WTC11 (cell line): Measurements from ENCODE around the gene ZNF521. TPM values are rescaled to one million over a fixed set of nuclear protein-coding genes. Genes with fewer than 3 reads are reported as not detected.

Source experiments
- ATAC-seq: fragments of 200-7000 bp; cut with Tn5 transposase; 2 replicates; pipeline ENCODE4 v1.10.0; 2021; ENCODE audit warnings: mild to moderate bottlenecking, moderate library complexity
- CTCF ChIA-PET: fragments of 300-600 bp; sonication (Branson Sonifier 250); formaldehyde crosslinking; loops from one replicate; lab custom pipeline; 2021; ENCODE audit warnings: antibody characterized with exemption; lab: Charles Lee
- POLR2A ChIA-PET: fragments of 350-600 bp; sonication (Branson Sonifier 250); formaldehyde crosslinking; loops from one replicate; lab custom pipeline; 2021; ENCODE audit warnings: antibody characterized with exemption; lab: Charles Lee
- DNase-seq: peaks from one replicate; pipeline ENCODE4 v3.0.0; 2021; ENCODE audit warnings: low spot score
- H3K27ac Mint-ChIP-seq: 2 replicates; pipeline ENCODE4 v1.8.0; 2021; ENCODE audit warnings: mixed read lengths
- H3K27me3 Mint-ChIP-seq: 2 replicates; pipeline ENCODE4 v1.8.0; 2021; ENCODE audit warnings: low read depth, mild to moderate bottlenecking, moderate library complexity, mixed read lengths
- H3K36me3 Mint-ChIP-seq: 2 replicates; pipeline ENCODE4 v1.8.0; 2021; ENCODE audit warnings: mixed read lengths
- H3K4me1 Mint-ChIP-seq: 2 replicates; pipeline ENCODE4 v1.8.0; 2022; ENCODE audit warnings: mixed read lengths
- H3K4me3 Mint-ChIP-seq: 2 replicates; pipeline ENCODE4 v1.8.0; 2021; ENCODE audit warnings: mild to moderate bottlenecking, moderate library complexity, mixed read lengths
- H3K9me3 Mint-ChIP-seq: 2 replicates; pipeline ENCODE4 v1.8.0; 2021; ENCODE audit warnings: mixed read lengths
- AFF4 ChIP-seq: sonication (generic); formaldehyde crosslinking; IDR thresholded peaks from 2 replicates; pipeline ENCODE4 v1.8.1; 2023; ENCODE audit warnings: mild to moderate bottlenecking, missing genetic modification reagents, borderline replicate concordance
- AR ChIP-seq: fragments of 250-450 bp; sonication (Bioruptor Pico); IDR thresholded peaks from 2 replicates; pipeline ENCODE4 v1.9.0; 2021; ENCODE audit warnings: mild to moderate bottlenecking
- ATF2 ChIP-seq: sonication (generic); formaldehyde crosslinking; IDR thresholded peaks from 2 replicates; pipeline ENCODE4 v1.8.1; 2022; ENCODE audit warnings: low read depth, missing genetic modification reagents, borderline replicate concordance
- E2F1 ChIP-seq: sonication (generic); formaldehyde crosslinking; IDR thresholded peaks from 2 replicates; pipeline ENCODE4 v1.8.0; 2022; ENCODE audit warnings: mild to moderate bottlenecking, missing genetic modification reagents
- EMX1 ChIP-seq: fragments of 250-450 bp; sonication (Bioruptor Pico); IDR thresholded peaks from 2 replicates; pipeline ENCODE4 v1.8.0; 2021; ENCODE audit warnings: mild to moderate bottlenecking
- GABPB1 ChIP-seq: sonication (generic); formaldehyde crosslinking; IDR thresholded peaks from 2 replicates; pipeline ENCODE4 v1.8.1; 2023; ENCODE audit warnings: mild to moderate bottlenecking, missing genetic modification reagents
- HMGXB4 ChIP-seq: sonication (generic); formaldehyde crosslinking; IDR thresholded peaks from 2 replicates; pipeline ENCODE4 v1.8.1; 2023; ENCODE audit warnings: mild to moderate bottlenecking, moderate library complexity, missing genetic modification reagents
- IRF2 ChIP-seq: sonication (generic); formaldehyde crosslinking; IDR thresholded peaks from 2 replicates; pipeline ENCODE4 v1.8.0; 2022; ENCODE audit warnings: low read depth, missing genetic modification reagents, borderline replicate concordance
- NFATC4 ChIP-seq: fragments of 250-450 bp; sonication (Bioruptor Pico); IDR thresholded peaks from 2 replicates; pipeline ENCODE4 v1.9.0; 2021; ENCODE audit warnings: mild to moderate bottlenecking
- RELA ChIP-seq: sonication (generic); formaldehyde crosslinking; IDR thresholded peaks from 2 replicates; pipeline ENCODE4 v1.8.1; 2022; ENCODE audit warnings: missing genetic modification reagents, mild to moderate bottlenecking, borderline replicate concordance
- ZBTB43 ChIP-seq: sonication (generic); formaldehyde crosslinking; IDR thresholded peaks from 2 replicates; pipeline ENCODE4 v1.8.1; 2023; ENCODE audit warnings: mild to moderate bottlenecking, missing genetic modification reagents
- ZNF232 ChIP-seq: sonication (generic); formaldehyde crosslinking; IDR thresholded peaks from 2 replicates; pipeline ENCODE4 v1.8.0; 2022; ENCODE audit warnings: mild to moderate bottlenecking, missing genetic modification reagents
- ZNF396 ChIP-seq: fragments of 250-450 bp; sonication (Bioruptor Pico); IDR thresholded peaks from 2 replicates; pipeline ENCODE4 v1.8.0; 2021; ENCODE audit warnings: mild to moderate bottlenecking, moderate library complexity, borderline replicate concordance
- ZNF671 ChIP-seq: fragments of 250-450 bp; sonication (Bioruptor Pico); IDR thresholded peaks from 2 replicates; pipeline ENCODE4 v1.8.0; 2021; ENCODE audit warnings: mild to moderate bottlenecking
- total RNA-seq: library from RNA; stranded (reverse); gene quantifications from 3 replicates; pipeline ENCODE4 v1.2.3, GENCODE V29; 2021

The ZNF521 gene
- total RNA-seq, 1 experiment from 2014 or later = 15.3 TPM

GRCh38 chr18:25187521-25188192, 164.3 kb downstream of the ZNF521 start:
- no peak for DNase-seq
- ChIA-PET POLR2A (no interaction called here), CTCF (no interaction called here)
- Mint-ChIP-seq H3K36me3 (no peaks in the 10 kb centered on the region), H3K4me3 (no peak overlapping the region), H3K4me1 (peaks cover 14% of the 10 kb centered on the region), H3K27me3 (no peaks in the 10 kb centered on the region), H3K27ac (no peak overlapping the region), H3K9me3 (no peaks in the 10 kb centered on the region)
- no peak for ATAC-seq
- no peak for TF ChIP-seq E2F1 (CRISPR knock-in tag)
- no peak for TF ChIP-seq ZNF232
- TF ChIP-seq ZNF671 (CRISPR knock-in tag) = no peak
- no peak for TF ChIP-seq AFF4 (CRISPR knock-in tag)
- TF ChIP-seq ZNF396 (CRISPR knock-in tag) = no peak
- no peak for TF ChIP-seq ZBTB43 (CRISPR knock-in tag)
- TF ChIP-seq NFATC4 (CRISPR knock-in tag) = no peak
- no peak for TF ChIP-seq GABPB1 (CRISPR knock-in tag)
- TF ChIP-seq ATF2 (CRISPR knock-in tag) = no peak
- no peak for TF ChIP-seq HMGXB4 (CRISPR knock-in tag)
- TF ChIP-seq RELA = no peak
- no peak for TF ChIP-seq EMX1 (CRISPR knock-in tag)
- TF ChIP-seq AR (CRISPR knock-in tag) = no peak
- TF ChIP-seq IRF2 (CRISPR knock-in tag) = no peak
